CD4-positive, alpha-beta T cell treated with Interleukin-17A for 1 hour (primary cell): Measurements from ENCODE around the gene SEC14L2.

Source experiments
- DNase-seq: peaks from one replicate; pipeline ENCODE4 v3.0.0-alpha.2; 2020

The SEC14L2 gene

GRCh38 chr22:30408388-30409102 is 11.7 kb downstream of the SEC14L2 start:
- no peak for DNase-seq

GRCh38 chr22:30411780-30412179 is 15.0 kb downstream of the SEC14L2 start:
- DNase-seq: no peak

GRCh38 chr22:30413001-30413400 is 16.2 kb downstream of the SEC14L2 start:
- no peak for DNase-seq

- no peak for DNase-seq
Measured at GRCh38 chr22:30413745-30414524, 17.1 kb downstream of the SEC14L2 start.

GRCh38 chr22:30414525-30415047 is 17.8 kb downstream of the SEC14L2 start:
- DNase-seq: no peak

GRCh38 chr22:30416403-30416802 is 19.6 kb downstream of the SEC14L2 start:
- DNase-seq: no peak

GRCh38 chr22:30416837-30417236 is 20.0 kb downstream of the SEC14L2 start:
- DNase-seq: no peak

- no peak for DNase-seq
Measured at GRCh38 chr22:30420347-30421125, 23.7 kb downstream of the SEC14L2 start.

GRCh38 chr22:30421695-30422480 is 25.1 kb downstream of the SEC14L2 start:
- DNase-seq: no peak

GRCh38 chr22:30422481-30423300 is 25.9 kb downstream of the SEC14L2 start:
- peak; percentile 15 for DNase-seq

GRCh38 chr22:30423301-30423958 is 26.6 kb downstream of the SEC14L2 start:
- DNase-seq: no peak

GRCh38 chr22:30423959-30424533 is 27.2 kb downstream of the SEC14L2 start:
- peak; percentile 100 for DNase-seq

GRCh38 chr22:30424534-30425326 is 27.9 kb downstream of the SEC14L2 start:
- DNase-seq: no peak

GRCh38 chr22:30425327-30425615 is 28.5 kb downstream of the SEC14L2 start:
- DNase-seq: no peak

GRCh38 chr22:30425616-30426387 is 29.0 kb downstream of the SEC14L2 start, which contains the start of gene MTFP1:
TSS of gene MTFP1 (plus strand) at chr22:30425768. CDS start at chr22:30425880, 112 bp downstream.
- peak; percentile 62 for DNase-seq

GRCh38 chr22:30426388-30427353 is 29.9 kb downstream of the SEC14L2 start:
- peak; percentile 92 for DNase-seq

- DNase-seq: no peak
Measured at GRCh38 chr22:30427871-30428270, 31.1 kb downstream of the SEC14L2 start.

GRCh38 chr22:30429887-30430286 is 33.1 kb downstream of the SEC14L2 start:
- no peak for DNase-seq
